NCI-H1092 (cell line): ENCODE results near the gene ZFHX2.

ENCODE experiments used
- DNase-seq: peaks from one replicate; lab custom pipeline; 2025; lab: John Stamatoyannopoulos, UW

The ZFHX2 gene

GRCh38 chr14:23572836-23573235, 21.3 kb upstream of the ZFHX2 start:
- no peak for DNase-seq

DNA sequence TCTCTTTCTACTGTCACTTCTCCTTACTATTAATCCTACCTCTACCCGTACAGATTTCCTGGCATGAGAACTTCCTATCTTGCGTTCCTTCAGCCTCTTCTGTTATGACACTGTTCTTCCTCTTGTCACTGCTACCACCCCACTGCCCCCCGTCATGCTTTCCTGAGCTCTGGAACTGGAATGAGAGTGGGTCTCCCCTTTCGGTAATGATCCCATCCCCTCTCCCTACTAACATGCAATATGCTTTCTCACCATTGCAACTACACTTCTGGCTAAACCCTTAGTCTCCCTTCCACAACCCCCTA, 20.9 kb upstream of the ZFHX2 start:
- DNase-seq, result no peak

DNA sequence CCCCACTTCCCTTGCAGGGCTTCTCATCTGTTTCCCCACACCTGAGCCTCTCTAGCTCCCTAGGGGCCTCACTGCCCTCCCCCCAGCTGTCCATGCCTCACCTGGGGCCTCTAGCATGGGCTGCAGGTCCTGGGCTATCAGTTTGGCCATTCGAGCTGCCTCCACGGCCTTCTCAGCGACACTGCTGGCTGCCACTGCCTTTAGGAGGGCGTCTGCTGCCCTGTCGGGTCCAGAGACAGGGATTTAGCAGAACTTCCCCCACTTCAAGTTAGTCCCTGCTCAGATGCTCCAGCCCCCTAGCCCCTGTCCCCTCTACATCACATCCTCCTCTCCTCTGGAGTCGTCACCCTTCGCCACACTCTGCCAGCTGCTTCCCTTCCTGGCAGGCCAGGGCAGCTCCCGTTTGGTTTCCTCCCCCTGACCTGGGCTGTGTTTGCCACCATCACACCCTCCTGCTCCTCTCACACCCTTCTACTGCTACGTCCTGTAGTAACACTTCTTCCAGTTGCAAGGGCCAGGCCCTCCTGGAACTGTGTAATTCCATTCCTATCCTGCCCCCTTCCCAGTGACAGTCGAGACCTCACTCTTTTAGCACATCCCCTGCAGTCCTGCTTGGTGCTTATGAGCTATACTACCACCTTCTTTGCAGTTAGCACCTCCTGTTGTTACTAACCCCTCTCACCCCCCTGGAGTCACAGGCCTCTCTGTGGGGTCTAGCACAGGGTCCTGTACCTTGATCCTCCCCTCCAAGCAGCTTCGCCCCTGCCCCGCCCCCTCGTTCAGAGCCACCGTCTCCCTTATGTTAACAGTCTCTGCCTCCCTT, 20.3 kb upstream of the ZFHX2 start:
- DNase-seq, result no peak

- no peak for DNase-seq
Observed at GRCh38 chr14:23570806-23571483, 19.4 kb upstream of the ZFHX2 start.

GRCh38 chr14:23569443-23570151, 18.0 kb upstream of the ZFHX2 start:
- DNase-seq, result peak; percentile 22

GRCh38 chr14:23568600-23569331, 17.2 kb upstream of the ZFHX2 start:
- DNase-seq, result no peak

DNA sequence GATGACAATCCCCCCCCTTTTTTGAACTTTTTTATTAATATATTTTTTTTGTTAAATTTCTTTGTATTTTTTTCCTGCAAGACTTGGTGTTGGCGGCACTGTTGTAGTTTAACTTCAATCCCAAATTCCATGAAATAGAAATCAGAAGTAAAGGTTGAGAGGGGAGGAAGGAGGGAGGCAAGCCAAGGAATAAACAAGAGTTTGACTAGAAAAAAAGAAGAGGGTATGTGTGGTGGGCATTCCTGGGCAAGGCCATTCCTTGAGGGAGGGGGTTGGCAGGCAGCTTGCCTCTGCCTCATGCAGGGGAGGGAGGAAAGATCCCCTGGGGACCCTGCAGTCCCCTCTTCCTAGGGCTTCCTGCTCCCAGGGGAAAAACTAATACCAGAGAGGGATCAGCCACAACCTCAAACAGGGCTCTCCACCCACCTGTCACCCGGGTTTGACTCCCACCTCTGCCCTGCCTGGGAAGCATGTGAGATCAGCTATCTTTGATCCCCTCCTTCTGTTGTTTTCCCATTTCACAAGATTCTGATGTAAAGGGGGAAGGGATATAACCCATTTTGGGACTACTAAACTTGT, 16.5 kb upstream of the ZFHX2 start:
- no peak for DNase-seq

GRCh38 chr14:23567186-23568020, 15.8 kb upstream of the ZFHX2 start, which contains the start of gene AP1G2:
Gene AP1G2, minus strand, starts transcription at chr14:23567791. Its CDS starts 477 bp downstream, at chr14:23567314.
- DNase-seq, result peak; percentile 82

- no peak for DNase-seq
Observed at GRCh38 chr14:23566778-23567185, 15.2 kb upstream of the ZFHX2 start.

DNA sequence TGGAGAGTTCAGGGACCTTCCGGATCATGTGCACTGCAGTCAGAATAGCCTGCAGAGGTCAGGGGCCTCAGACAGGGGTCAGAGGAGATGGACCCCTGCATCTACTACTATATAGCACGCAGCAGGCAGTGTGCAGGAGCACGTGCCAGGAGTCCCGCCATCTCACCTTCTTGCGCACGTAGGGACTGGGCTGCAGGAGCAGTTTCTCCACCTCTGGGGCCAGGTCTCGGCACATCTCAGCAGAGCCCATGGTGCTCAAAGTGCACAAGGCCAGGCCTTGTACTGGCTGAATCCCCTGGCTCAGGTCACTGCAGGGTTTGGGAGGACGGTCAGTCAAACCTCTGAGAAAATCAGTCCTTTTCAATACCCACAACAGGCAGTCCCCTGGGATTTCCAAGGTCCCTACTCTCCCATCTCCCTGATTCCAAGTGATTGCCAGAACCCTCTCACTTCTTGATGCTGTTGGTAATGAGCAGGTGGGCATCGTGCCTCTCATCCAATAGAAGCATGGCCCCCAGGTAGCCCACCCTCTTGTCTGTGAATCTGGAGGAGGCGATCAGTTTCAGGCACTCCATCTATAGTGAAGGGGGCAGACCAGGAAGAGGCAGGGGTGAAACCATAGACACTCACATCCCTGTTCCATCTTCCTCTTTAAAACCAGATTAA, 14.7 kb upstream of the ZFHX2 start:
- DNase-seq, result no peak

DNA sequence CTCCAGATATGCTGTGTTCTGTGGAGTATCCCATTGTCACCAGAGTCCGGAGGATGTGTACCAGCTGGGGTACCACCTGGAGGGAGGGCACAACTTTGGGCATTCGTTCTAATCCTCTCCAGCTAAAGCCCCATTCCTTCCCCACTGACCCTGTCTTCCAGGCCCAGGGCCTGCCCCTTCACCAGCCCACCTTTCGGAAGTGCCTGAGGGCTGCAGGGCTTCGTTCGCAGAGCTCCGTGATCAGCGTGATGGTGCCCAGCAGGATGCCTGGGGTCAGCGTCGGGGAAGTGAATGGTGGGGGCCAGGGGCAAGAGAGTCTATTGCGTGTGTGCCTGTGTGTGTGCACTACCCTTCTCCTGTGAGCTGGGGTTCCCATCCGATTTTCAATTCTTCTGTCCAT, 14.1 kb upstream of the ZFHX2 start:
- no peak for DNase-seq

- DNase-seq, result no peak
Observed at GRCh38 chr14:23564876-23565275, 13.3 kb upstream of the ZFHX2 start.

- DNase-seq, result no peak
Observed at GRCh38 chr14:23564181-23564812, 12.7 kb upstream of the ZFHX2 start.

DNA sequence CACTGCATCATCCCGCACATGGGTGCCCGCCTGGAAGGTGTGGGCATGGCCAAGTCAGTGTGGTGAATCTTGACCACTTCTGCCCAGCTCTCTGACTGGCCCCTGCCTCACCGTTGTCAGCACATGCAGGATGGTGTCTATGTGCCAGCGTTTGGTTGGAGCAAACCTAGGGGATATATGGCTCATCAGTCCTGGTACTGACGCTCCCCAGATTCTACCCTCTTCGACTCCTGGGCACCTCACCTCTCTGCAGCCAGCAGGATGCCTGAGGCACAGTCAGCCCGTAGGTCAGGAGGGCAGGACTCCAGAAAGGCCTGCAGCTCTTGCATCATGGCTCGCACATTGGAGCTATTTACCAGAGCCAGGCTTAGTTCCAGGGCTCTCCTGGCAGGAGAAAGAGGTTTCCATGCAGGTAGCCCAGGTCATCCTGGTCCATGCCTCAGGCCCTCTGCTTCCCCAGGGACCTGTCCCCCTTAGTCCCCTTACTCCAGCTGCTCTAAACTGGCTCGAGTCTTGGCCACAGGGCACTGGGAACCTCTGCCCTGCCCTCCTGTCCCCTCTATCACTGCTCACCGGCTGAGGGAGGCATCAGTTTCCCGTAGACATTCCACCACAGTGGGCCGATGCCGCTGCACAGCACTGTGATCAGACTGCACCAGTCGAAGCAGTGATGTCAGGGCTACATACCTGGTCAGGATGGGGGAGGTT, 12.1 kb upstream of the ZFHX2 start:
- no peak for DNase-seq

DNA sequence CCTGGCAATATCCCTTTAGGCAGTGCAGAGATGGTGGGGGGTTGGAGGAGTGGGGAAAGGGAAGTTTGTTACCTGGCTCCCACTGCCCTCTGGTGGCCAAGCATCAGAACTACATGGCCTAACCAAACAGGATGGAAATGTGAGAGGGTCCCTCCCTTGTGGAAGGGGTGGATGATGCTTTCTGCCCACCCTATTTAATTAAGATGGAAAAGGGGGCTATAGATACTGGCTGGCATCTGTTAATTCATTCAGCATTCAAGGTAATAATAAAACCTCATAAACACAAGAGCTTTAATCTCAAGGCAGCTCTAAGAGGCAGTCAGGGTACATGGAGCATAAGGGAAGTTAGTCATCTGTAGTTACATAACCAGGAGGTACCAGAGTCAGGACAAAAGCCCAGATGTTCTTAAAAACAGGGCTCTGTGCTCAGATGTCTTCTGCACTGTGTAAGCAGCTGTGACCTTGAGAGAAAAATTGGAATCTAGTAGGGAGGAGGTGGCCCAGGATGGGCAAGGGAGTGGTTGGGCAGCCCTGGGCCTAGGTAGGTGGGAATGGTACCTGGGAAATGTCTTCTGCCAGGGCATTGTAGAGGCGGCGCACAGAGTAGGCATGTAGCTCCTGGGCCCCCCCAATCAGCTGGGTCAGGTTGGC, 11.4 kb upstream of the ZFHX2 start:
- peak; percentile 69 for DNase-seq

DNA sequence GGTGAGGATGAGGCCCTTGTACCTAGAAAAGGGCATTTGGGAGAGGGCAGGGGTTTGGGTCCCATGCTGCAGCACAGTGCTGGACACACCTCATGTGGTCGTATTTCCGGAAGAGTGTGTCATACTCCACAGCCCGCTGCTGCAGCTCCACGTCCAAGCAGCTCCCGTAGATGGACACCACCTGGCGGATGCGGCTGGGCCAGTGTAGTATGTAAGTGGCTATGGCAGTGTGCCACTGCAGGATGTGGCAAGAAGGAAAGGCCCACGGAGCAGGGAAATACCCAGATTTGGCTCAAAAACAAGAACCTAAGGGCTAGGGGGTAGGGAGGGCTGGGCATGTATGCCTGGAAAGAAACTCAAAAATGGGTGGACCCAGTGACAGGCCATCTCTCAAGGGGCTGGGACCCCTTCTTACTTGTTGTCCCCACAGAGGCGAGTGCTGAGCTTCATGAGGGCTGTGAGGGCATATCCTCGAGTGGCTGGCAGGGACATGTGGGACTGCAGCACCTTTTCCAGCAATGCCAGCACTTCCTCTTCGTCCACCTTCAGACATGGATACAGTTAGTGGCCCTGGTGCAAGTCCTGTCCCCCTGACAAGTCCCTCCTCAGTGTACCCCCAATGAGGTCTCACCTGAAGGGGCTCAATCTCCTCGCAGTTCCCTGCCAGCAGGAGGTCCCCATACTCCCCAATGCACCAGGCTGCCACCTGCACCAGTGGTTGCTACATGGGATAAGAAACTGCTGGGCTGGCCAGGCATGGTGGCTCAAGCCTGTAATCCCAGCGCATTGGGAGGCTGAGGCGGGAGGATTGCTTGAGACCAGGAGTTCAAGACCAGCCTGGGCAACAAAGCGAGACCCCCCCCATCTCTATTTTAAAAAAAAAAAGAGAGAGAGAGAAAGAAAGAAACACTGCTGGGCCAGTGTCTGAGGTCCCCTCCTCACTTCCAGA, 10.6 kb upstream of the ZFHX2 start:
- no peak for DNase-seq

DNA sequence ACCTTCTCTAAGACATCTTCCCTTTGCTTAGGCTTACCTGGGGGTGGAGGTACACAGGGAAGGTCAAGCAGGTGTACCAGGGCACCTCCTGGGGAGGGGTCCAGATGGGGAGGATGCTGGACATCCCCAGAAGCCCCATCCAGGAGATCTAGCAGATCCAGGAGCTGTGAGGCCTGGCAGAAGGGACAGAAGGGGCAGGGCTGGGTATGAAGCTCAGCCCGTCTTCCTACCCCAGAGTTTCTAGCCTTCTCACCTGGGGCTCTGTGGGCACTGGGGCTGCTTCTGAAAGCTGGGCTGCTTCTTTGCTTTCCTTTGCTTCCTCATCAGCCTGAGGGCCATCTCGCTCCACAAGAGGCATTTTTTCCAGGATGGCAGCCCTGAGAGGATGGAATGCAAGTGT, 9.7 kb upstream of the ZFHX2 start:
- no peak for DNase-seq
